ENCODE data around the gene NRROS.

NRROS gene

GRCh38 chr3:196666001-196666867 lies 26.7 kb downstream of the NRROS start:
- Histone ChIP-seq H3K27ac (ENCODE audit: low read length) (no peak overlapping the region), H3K27me3 (ENCODE audit: low read depth, low read length) (no peaks in the 10 kb centered on the region), H3K9me3 (ENCODE audit: control insufficient read depth in 1 of 2, low read length in 2 of 2) (no peaks in the 10 kb centered on the region), H3K36me3 (ENCODE audit: control insufficient read depth in 1 of 2, insufficient read depth in 2 of 2, low read length in 2 of 2) (no peaks in the 10 kb centered on the region), H3K4me1 (ENCODE audit: control insufficient read depth in 1 of 2, insufficient read depth in 2 of 2, low read length in 2 of 2) (no peaks in the 10 kb centered on the region), H3K4me3 (ENCODE audit: low read depth in 1 of 2, low read length in 2 of 2) (no peak overlapping the region)

DNA sequence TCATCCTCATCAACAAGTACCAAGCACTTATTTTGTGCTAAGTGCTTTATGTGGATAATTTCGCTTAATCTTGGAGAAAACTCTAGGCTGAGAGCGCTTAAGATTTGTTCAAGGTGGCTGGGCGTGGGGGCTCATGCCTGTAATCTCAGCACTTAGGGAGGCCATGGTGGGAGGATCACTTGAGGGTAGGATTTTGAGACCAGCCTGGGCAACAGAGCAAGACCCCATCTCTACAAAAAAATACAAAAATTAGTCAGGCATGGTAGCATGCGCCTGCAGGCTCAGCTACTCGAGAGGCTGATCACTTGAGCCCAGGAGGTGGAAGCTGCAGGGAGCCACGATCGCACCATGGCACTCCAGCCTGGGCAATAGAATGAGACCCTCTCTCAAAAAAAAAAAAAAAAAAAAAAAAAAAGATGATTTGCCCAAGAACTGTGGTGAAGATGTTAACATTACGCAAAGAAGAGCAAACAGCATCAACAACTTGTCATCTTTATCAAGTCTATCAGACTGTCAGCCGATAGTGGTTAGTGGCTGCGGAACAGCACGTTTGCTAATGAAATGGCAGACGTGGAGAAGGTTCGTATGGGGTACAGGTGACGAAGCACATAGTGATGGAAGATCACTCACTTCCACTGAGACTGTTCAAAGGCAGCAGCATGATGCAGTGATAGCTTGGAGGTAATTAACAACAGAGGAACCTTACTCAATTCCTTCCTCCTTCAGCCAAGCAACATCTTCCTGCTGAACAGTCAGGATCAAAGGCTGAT lies 27.7 kb downstream of the NRROS start:
- Histone ChIP-seq H3K4me1 (ENCODE audit: control insufficient read depth in 1 of 2, insufficient read depth in 2 of 2, low read length in 2 of 2) (no peaks in the 10 kb centered on the region), H3K27ac (ENCODE audit: low read length) (no peak overlapping the region), H3K4me3 (ENCODE audit: low read depth in 1 of 2, low read length in 2 of 2) (no peak overlapping the region), H3K9me3 (ENCODE audit: control insufficient read depth in 1 of 2, low read length in 2 of 2) (no peaks in the 10 kb centered on the region), H3K27me3 (ENCODE audit: low read depth, low read length) (no peaks in the 10 kb centered on the region), H3K36me3 (ENCODE audit: control insufficient read depth in 1 of 2, insufficient read depth in 2 of 2, low read length in 2 of 2) (no peaks in the 10 kb centered on the region)

- Histone ChIP-seq H3K4me3 (ENCODE audit: low read depth in 1 of 2, low read length in 2 of 2) (no peak overlapping the region), H3K36me3 (ENCODE audit: control insufficient read depth in 1 of 2, insufficient read depth in 2 of 2, low read length in 2 of 2) (no peaks in the 10 kb centered on the region), H3K4me1 (ENCODE audit: control insufficient read depth in 1 of 2, insufficient read depth in 2 of 2, low read length in 2 of 2) (no peaks in the 10 kb centered on the region), H3K27ac (ENCODE audit: low read length) (no peak overlapping the region), H3K9me3 (ENCODE audit: control insufficient read depth in 1 of 2, low read length in 2 of 2) (no peaks in the 10 kb centered on the region), H3K27me3 (ENCODE audit: low read depth, low read length) (no peaks in the 10 kb centered on the region)
Observed at GRCh38 chr3:196670339-196670738, 30.8 kb downstream of the NRROS start.

GRCh38 chr3:196673632-196674031 lies 34.1 kb downstream of the NRROS start:
- H3K4me1 ChIP-seq (ENCODE audit: control insufficient read depth in 1 of 2, insufficient read depth in 2 of 2, low read length in 2 of 2), result no peaks in the 10 kb centered on the region
- H3K27me3 ChIP-seq (ENCODE audit: low read depth, low read length), result no peaks in the 10 kb centered on the region
- H3K4me3 ChIP-seq (ENCODE audit: low read depth in 1 of 2, low read length in 2 of 2), result no peak overlapping the region
- H3K9me3 ChIP-seq (ENCODE audit: control insufficient read depth in 1 of 2, low read length in 2 of 2), result no peaks in the 10 kb centered on the region
- H3K27ac ChIP-seq (ENCODE audit: low read length), result no peak overlapping the region
- no peaks in the 10 kb centered on the region for H3K36me3 ChIP-seq (ENCODE audit: control insufficient read depth in 1 of 2, insufficient read depth in 2 of 2, low read length in 2 of 2)

GRCh38 chr3:196677353-196677752 lies 37.9 kb downstream of the NRROS start:
- Histone ChIP-seq H3K27ac (ENCODE audit: low read length) (no peak overlapping the region), H3K36me3 (ENCODE audit: control insufficient read depth in 1 of 2, insufficient read depth in 2 of 2, low read length in 2 of 2) (no peaks in the 10 kb centered on the region), H3K9me3 (ENCODE audit: control insufficient read depth in 1 of 2, low read length in 2 of 2) (no peaks in the 10 kb centered on the region), H3K4me3 (ENCODE audit: low read depth in 1 of 2, low read length in 2 of 2) (no peak overlapping the region), H3K4me1 (ENCODE audit: control insufficient read depth in 1 of 2, insufficient read depth in 2 of 2, low read length in 2 of 2) (no peaks in the 10 kb centered on the region), H3K27me3 (ENCODE audit: low read depth, low read length) (no peaks in the 10 kb centered on the region)

DNA sequence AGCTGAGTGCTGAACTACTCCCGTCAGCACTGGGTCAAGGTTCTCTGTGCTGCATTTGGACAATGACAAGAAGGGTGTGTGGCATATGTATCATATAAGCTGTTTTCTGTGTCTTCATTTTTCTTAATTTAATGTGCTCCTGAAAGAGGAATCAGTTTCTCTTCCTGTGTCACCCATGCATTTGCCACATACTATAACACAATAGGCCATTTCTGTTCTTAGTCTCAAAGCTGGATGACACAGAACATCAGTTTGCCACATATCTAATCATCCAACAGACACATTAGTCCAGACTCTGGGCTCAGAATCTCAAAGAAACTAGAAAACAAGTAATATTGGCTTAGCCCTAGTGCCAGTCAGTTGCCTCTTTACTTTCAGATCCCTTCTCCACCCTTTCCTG lies 38.4 kb downstream of the NRROS start:
- Histone ChIP-seq H3K27ac (ENCODE audit: low read length) (no peak overlapping the region), H3K27me3 (ENCODE audit: low read depth, low read length) (no peaks in the 10 kb centered on the region), H3K4me1 (ENCODE audit: control insufficient read depth in 1 of 2, insufficient read depth in 2 of 2, low read length in 2 of 2) (no peaks in the 10 kb centered on the region), H3K4me3 (ENCODE audit: low read depth in 1 of 2, low read length in 2 of 2) (no peak overlapping the region), H3K36me3 (ENCODE audit: control insufficient read depth in 1 of 2, insufficient read depth in 2 of 2, low read length in 2 of 2) (no peaks in the 10 kb centered on the region), H3K9me3 (ENCODE audit: control insufficient read depth in 1 of 2, low read length in 2 of 2) (no peaks in the 10 kb centered on the region)

DNA sequence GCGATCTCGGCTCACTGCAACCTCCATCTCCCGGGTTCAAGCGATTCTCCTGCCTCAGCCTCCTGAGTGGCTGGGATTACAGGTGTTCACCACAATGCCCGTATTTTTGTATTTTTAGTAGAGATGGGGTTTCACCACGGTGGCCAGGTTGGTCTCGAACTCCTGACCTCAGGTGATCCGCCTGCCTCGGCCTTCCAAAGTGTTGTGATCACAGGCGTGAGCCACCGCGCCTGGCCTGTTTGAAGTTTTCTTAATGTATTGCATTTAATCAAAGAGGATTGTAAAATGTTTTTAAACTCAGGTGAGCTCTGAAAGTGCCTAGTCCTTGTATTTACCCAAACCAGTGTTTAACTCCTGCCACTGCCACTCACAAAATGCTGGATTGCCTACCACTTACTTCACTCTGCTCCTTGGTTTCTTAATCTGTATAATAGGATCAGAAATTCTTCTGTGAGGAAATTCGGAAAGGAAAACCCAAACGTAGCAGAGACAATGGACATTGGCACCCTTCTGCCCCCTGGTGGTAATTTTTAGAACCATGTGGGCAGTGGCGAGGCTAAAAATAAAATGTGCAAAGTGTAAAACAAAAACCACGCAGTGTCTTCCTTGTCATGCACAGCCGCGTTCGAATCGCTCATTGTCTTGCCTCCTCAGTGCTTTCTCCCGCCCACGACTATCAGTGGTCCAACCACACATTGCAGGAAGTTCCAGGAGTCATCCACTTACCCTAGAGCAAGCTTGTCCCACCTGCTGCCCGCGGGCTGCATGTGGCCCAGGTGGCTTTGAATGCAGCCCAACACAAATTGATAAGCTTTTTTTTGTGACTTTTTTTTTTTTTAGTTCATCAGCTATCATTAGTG lies 45.3 kb downstream of the NRROS start:
- Histone ChIP-seq H3K9me3 (ENCODE audit: control insufficient read depth in 1 of 2, low read length in 2 of 2) (no peaks in the 10 kb centered on the region), H3K36me3 (ENCODE audit: control insufficient read depth in 1 of 2, insufficient read depth in 2 of 2, low read length in 2 of 2) (no peaks in the 10 kb centered on the region), H3K27me3 (ENCODE audit: low read depth, low read length) (no peaks in the 10 kb centered on the region), H3K4me1 (ENCODE audit: control insufficient read depth in 1 of 2, insufficient read depth in 2 of 2, low read length in 2 of 2) (no peaks in the 10 kb centered on the region), H3K27ac (ENCODE audit: low read length) (no peak overlapping the region), H3K4me3 (ENCODE audit: low read depth in 1 of 2, low read length in 2 of 2) (peak overlapping the region in 1 of 2 donors; percentile 40)

GRCh38 chr3:196686436-196686835 lies 46.9 kb downstream of the NRROS start:
- Histone ChIP-seq H3K27ac (ENCODE audit: low read length) (no peak overlapping the region), H3K36me3 (ENCODE audit: control insufficient read depth in 1 of 2, insufficient read depth in 2 of 2, low read length in 2 of 2) (no peaks in the 10 kb centered on the region), H3K9me3 (ENCODE audit: control insufficient read depth in 1 of 2, low read length in 2 of 2) (no peaks in the 10 kb centered on the region), H3K4me1 (ENCODE audit: control insufficient read depth in 1 of 2, insufficient read depth in 2 of 2, low read length in 2 of 2) (no peaks in the 10 kb centered on the region), H3K4me3 (ENCODE audit: low read depth in 1 of 2, low read length in 2 of 2) (no peak overlapping the region), H3K27me3 (ENCODE audit: low read depth, low read length) (no peaks in the 10 kb centered on the region)

GRCh38 chr3:196688349-196688748 lies 48.9 kb downstream of the NRROS start:
- Histone ChIP-seq H3K27me3 (ENCODE audit: low read depth, low read length) (no peaks in the 10 kb centered on the region), H3K4me1 (ENCODE audit: control insufficient read depth in 1 of 2, insufficient read depth in 2 of 2, low read length in 2 of 2) (no peaks in the 10 kb centered on the region), H3K27ac (ENCODE audit: low read length) (no peak overlapping the region), H3K36me3 (ENCODE audit: control insufficient read depth in 1 of 2, insufficient read depth in 2 of 2, low read length in 2 of 2) (no peaks in the 10 kb centered on the region), H3K4me3 (ENCODE audit: low read depth in 1 of 2, low read length in 2 of 2) (no peak overlapping the region), H3K9me3 (ENCODE audit: control insufficient read depth in 1 of 2, low read length in 2 of 2) (no peaks in the 10 kb centered on the region)

DNA sequence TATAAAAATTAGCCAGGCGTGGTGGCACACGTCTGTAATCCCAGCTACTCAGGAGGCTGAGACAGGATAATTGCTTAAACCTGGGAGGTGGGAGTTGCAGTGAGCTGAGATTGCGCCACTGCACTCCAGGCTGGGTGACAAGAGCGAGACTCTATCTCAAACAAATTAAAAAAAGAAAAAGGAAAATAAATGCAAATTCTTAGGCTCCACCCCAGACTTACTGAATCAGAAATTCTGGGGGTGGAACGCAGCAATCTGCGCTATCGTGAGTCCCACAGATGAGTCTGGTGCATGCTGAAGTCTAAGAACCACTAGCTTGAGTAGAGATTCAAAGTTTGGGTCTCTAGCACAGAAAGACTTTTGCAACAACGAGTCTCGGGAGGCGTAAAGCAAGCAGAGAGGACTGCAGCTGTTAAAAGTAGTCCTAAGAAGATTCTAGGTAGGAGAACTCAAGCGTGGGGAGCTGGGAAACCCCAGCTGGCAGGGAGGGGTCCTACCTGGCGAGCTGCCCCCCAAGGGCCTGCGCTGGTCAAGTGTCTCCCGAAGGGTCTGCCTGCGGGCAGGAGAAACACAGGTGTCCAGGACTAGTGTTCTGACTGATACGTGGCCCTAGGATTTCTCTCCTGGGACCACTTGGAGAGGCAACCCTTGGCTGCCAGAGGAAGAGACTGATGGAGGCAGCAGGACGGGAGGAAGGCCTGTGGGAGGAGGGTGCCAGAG lies 50.6 kb downstream of the NRROS start:
- Histone ChIP-seq H3K4me3 (ENCODE audit: low read depth in 1 of 2, low read length in 2 of 2) (no peak overlapping the region), H3K36me3 (ENCODE audit: control insufficient read depth in 1 of 2, insufficient read depth in 2 of 2, low read length in 2 of 2) (no peaks in the 10 kb centered on the region), H3K9me3 (ENCODE audit: control insufficient read depth in 1 of 2, low read length in 2 of 2) (no peaks in the 10 kb centered on the region), H3K27ac (ENCODE audit: low read length) (no peak overlapping the region), H3K4me1 (ENCODE audit: control insufficient read depth in 1 of 2, insufficient read depth in 2 of 2, low read length in 2 of 2) (no peaks in the 10 kb centered on the region), H3K27me3 (ENCODE audit: low read depth, low read length) (no peaks in the 10 kb centered on the region)
